Measurements from ENCODE around the gene PAK6.

PAK6 gene

DNA sequence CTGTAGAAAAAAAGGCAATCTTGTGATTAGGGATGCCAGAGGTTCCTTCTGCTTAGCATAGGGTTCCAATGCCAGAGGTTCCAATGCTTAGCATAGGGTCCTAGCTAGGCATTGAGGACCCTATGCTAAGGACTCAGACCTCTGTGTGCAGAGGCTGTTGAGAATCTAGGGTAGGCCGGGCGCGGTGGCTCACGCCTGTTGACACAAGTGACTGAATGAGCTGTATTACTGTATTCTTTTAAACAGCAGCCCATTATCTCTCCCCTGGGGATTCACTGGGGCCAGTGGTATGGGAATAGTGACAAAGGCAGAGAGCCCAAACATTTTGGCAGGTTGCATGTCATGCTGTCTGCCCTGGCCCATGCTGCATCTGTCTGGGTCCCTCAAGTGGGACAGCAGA, 16.2 kb downstream of the PAK6 start:
- Histone ChIP-seq H3K4me1 (ENCODE audit: control insufficient read depth in 1 of 2, insufficient read depth in 2 of 2, low read length in 2 of 2) (peaks cover 8 to 9% of the 10 kb centered on the region in 2 donors), H3K4me3 (ENCODE audit: low read depth in 1 of 2, low read length in 2 of 2) (no peak overlapping the region), H3K9ac (ENCODE audit: low read depth in 1 of 2, low read length in 2 of 2) (no peak overlapping the region), H3K27me3 (ENCODE audit: control insufficient read depth in 1 of 2, insufficient read depth in 2 of 2, low read length in 2 of 2) (peaks cover 3 to 6% of the 10 kb centered on the region in 2 donors), H3K9me3 (ENCODE audit: control insufficient read depth in 1 of 2, low read length in 2 of 2) (no peaks in the 10 kb centered on the region), H3K27ac (ENCODE audit: low read depth, low read length) (no peak overlapping the region), H3K36me3 (ENCODE audit: control insufficient read depth in 1 of 2, insufficient read depth in 2 of 2, low read length in 2 of 2) (no peaks in the 10 kb centered on the region)

GRCh38 chr15:40256638-40257235, 17.9 kb downstream of the PAK6 start:
- H3K9me3 ChIP-seq (ENCODE audit: control insufficient read depth in 1 of 2, low read length in 2 of 2): no peaks in the 10 kb centered on the region
- peaks cover 8 to 9% of the 10 kb centered on the region in 2 donors for H3K4me1 ChIP-seq (ENCODE audit: control insufficient read depth in 1 of 2, insufficient read depth in 2 of 2, low read length in 2 of 2)
- H3K27ac ChIP-seq (ENCODE audit: low read depth, low read length): no peak overlapping the region
- H3K4me3 ChIP-seq (ENCODE audit: low read depth in 1 of 2, low read length in 2 of 2): no peak overlapping the region
- H3K9ac ChIP-seq (ENCODE audit: low read depth in 1 of 2, low read length in 2 of 2): no peak overlapping the region
- H3K36me3 ChIP-seq (ENCODE audit: control insufficient read depth in 1 of 2, insufficient read depth in 2 of 2, low read length in 2 of 2): no peaks in the 10 kb centered on the region
- H3K27me3 ChIP-seq (ENCODE audit: control insufficient read depth in 1 of 2, insufficient read depth in 2 of 2, low read length in 2 of 2): peaks cover 3 to 6% of the 10 kb centered on the region in 2 donors

- no peak overlapping the region for H3K4me3 ChIP-seq (ENCODE audit: low read depth in 1 of 2, low read length in 2 of 2)
- H3K36me3 ChIP-seq (ENCODE audit: control insufficient read depth in 1 of 2, insufficient read depth in 2 of 2, low read length in 2 of 2): no peaks in the 10 kb centered on the region
- H3K4me1 ChIP-seq (ENCODE audit: control insufficient read depth in 1 of 2, insufficient read depth in 2 of 2, low read length in 2 of 2): peaks cover 8 to 9% of the 10 kb centered on the region in 2 donors
- no peak overlapping the region for H3K27ac ChIP-seq (ENCODE audit: low read depth, low read length)
- H3K9ac ChIP-seq (ENCODE audit: low read depth in 1 of 2, low read length in 2 of 2): no peak overlapping the region
- no peaks in the 10 kb centered on the region for H3K9me3 ChIP-seq (ENCODE audit: control insufficient read depth in 1 of 2, low read length in 2 of 2)
- H3K27me3 ChIP-seq (ENCODE audit: control insufficient read depth in 1 of 2, insufficient read depth in 2 of 2, low read length in 2 of 2): peaks cover 3 to 6% of the 10 kb centered on the region in 2 donors
Observed at GRCh38 chr15:40257656-40258450, 19.0 kb downstream of the PAK6 start.

GRCh38 chr15:40258544-40258943, 19.7 kb downstream of the PAK6 start:
- peaks cover 1 to 3% of the 10 kb centered on the region in 2 donors for H3K4me1 ChIP-seq (ENCODE audit: control insufficient read depth in 1 of 2, insufficient read depth in 2 of 2, low read length in 2 of 2)
- no peak overlapping the region for H3K9ac ChIP-seq (ENCODE audit: low read depth in 1 of 2, low read length in 2 of 2)
- no peaks in the 10 kb centered on the region for H3K9me3 ChIP-seq (ENCODE audit: control insufficient read depth in 1 of 2, low read length in 2 of 2)
- no peaks in the 10 kb centered on the region for H3K36me3 ChIP-seq (ENCODE audit: control insufficient read depth in 1 of 2, insufficient read depth in 2 of 2, low read length in 2 of 2)
- no peak overlapping the region for H3K4me3 ChIP-seq (ENCODE audit: low read depth in 1 of 2, low read length in 2 of 2)
- H3K27ac ChIP-seq (ENCODE audit: low read depth, low read length): no peak overlapping the region
- H3K27me3 ChIP-seq (ENCODE audit: control insufficient read depth in 1 of 2, insufficient read depth in 2 of 2, low read length in 2 of 2): peaks cover under 1 to 1% of the 10 kb centered on the region in 2 donors

GRCh38 chr15:40259021-40259420, 20.2 kb downstream of the PAK6 start:
- H3K9ac ChIP-seq (ENCODE audit: low read depth in 1 of 2, low read length in 2 of 2): no peak overlapping the region
- H3K36me3 ChIP-seq (ENCODE audit: control insufficient read depth in 1 of 2, insufficient read depth in 2 of 2, low read length in 2 of 2): no peaks in the 10 kb centered on the region
- H3K4me1 ChIP-seq (ENCODE audit: control insufficient read depth in 1 of 2, insufficient read depth in 2 of 2, low read length in 2 of 2): no peaks in the 10 kb centered on the region
- no peak overlapping the region for H3K4me3 ChIP-seq (ENCODE audit: low read depth in 1 of 2, low read length in 2 of 2)
- H3K9me3 ChIP-seq (ENCODE audit: control insufficient read depth in 1 of 2, low read length in 2 of 2): no peaks in the 10 kb centered on the region
- H3K27me3 ChIP-seq (ENCODE audit: control insufficient read depth in 1 of 2, insufficient read depth in 2 of 2, low read length in 2 of 2): no peaks in the 10 kb centered on the region
- no peak overlapping the region for H3K27ac ChIP-seq (ENCODE audit: low read depth, low read length)

DNA sequence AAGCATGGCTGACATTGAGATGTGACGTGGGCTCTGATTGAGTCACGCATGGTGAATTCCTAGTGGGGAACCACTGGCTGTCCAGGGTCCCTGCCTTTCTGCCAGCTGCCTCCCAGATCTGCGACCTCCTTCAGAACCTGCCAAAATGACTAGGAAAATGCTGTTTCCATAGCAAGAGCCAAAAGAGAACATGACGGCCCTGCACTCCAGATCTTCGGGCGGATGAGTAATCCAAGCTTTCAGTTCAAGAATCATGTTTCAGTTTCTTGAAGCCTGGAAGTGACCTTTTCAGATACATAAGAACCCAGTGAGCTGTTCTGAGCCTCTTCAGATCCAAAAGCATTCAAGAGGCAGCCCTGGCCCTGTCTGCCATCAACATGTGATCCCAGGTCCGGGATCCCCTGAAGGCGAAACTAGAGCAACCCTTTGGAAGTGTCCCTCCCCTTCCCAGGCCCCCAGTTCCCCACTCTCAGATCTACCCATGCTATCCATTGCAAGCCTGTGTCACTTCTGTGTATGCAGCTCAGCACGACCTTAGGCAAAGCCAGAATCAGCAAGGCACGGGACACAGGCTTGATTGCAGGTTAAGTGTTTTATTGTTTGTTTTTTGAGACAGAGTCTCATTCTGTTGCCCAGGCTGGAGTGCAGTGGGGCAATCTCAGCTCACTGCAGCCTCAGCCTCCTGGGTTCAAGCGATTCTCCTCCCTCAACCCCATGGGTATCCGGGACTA, 24.3 kb downstream of the PAK6 start:
- no peak overlapping the region for H3K9ac ChIP-seq (ENCODE audit: low read depth in 1 of 2, low read length in 2 of 2)

DNA sequence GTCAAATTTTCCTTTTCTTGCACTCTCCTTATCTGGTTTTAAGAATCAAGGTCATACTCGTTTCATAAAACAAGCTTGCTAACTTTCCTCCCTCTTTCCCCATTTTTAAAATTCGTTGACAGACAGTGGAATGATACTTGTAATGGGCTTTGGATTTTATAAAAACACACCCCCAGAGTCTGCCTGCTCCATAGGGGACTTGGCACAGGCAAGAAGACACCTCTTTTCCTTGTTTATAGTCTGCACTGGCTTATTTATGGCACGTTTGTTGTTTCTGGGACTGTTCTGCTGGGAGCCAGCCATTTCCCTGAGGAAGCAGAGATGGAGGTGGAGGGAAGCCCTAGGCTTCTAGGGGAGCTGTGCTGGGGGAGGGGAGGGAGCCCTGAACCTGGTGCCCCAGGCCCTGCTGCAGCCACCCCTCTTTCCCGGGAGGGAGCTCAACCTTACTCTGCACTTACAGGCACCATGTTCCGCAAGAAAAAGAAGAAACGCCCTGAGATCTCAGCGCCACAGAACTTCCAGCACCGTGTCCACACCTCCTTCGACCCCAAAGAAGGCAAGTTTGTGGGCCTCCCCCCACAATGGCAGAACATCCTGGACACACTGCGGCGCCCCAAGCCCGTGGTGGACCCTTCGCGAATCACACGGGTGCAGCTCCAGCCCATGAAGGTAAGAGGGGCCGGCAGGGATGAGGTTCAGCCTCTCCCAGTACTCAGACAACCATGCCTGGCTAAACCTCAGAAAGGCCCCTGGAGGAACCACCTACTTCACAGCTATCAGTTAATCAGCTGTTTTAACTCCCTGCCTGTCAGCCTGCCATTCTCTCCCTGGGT, 25.7 kb downstream of the PAK6 start:
- H3K36me3 ChIP-seq (ENCODE audit: control insufficient read depth in 1 of 2, insufficient read depth in 2 of 2, low read length in 2 of 2): no peaks in the 10 kb centered on the region
- H3K4me3 ChIP-seq (ENCODE audit: low read depth in 1 of 2, low read length in 2 of 2): no peak overlapping the region
- no peaks in the 10 kb centered on the region for H3K27me3 ChIP-seq (ENCODE audit: control insufficient read depth in 1 of 2, insufficient read depth in 2 of 2, low read length in 2 of 2)
- no peak overlapping the region for H3K27ac ChIP-seq (ENCODE audit: low read depth, low read length)
- no peaks in the 10 kb centered on the region for H3K9me3 ChIP-seq (ENCODE audit: control insufficient read depth in 1 of 2, low read length in 2 of 2)
- no peak overlapping the region for H3K9ac ChIP-seq (ENCODE audit: low read depth in 1 of 2, low read length in 2 of 2)
- no peaks in the 10 kb centered on the region for H3K4me1 ChIP-seq (ENCODE audit: control insufficient read depth in 1 of 2, insufficient read depth in 2 of 2, low read length in 2 of 2)

More for the DNA sequence above, 24.3 kb downstream of the PAK6 start:
- Histone ChIP-seq H3K27me3 (ENCODE audit: control insufficient read depth in 1 of 2, insufficient read depth in 2 of 2, low read length in 2 of 2) (no peaks in the 10 kb centered on the region), H3K4me3 (ENCODE audit: low read depth in 1 of 2, low read length in 2 of 2) (no peak overlapping the region), H3K9me3 (ENCODE audit: control insufficient read depth in 1 of 2, low read length in 2 of 2) (no peaks in the 10 kb centered on the region), H3K27ac (ENCODE audit: low read depth, low read length) (no peak overlapping the region), H3K4me1 (ENCODE audit: control insufficient read depth in 1 of 2, insufficient read depth in 2 of 2, low read length in 2 of 2) (no peaks in the 10 kb centered on the region), H3K36me3 (ENCODE audit: control insufficient read depth in 1 of 2, insufficient read depth in 2 of 2, low read length in 2 of 2) (no peaks in the 10 kb centered on the region)

DNA sequence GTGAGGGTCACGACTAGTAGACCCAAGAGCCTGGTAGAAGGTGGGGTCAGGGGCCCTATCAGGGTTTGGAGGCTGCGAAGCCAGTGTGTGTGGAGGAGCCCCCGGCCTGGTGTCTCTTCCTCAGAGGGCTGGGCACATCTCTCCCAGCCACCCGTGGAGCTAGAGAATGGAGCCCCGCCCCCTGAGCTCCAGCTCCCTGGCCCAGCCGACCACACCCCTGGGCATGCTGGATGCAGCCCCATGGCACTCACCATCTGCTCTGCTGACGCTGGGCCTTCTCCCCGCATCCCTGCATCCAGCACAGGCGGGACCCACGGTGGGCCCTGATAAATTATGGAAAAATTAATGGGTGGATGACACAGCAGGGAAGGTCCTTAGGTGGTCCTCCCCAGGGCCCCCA, 26.5 kb downstream of the PAK6 start:
- no peaks in the 10 kb centered on the region for H3K27me3 ChIP-seq (ENCODE audit: control insufficient read depth in 1 of 2, insufficient read depth in 2 of 2, low read length in 2 of 2)
- no peaks in the 10 kb centered on the region for H3K36me3 ChIP-seq (ENCODE audit: control insufficient read depth in 1 of 2, insufficient read depth in 2 of 2, low read length in 2 of 2)
- H3K27ac ChIP-seq (ENCODE audit: low read depth, low read length): no peak overlapping the region
- H3K9ac ChIP-seq (ENCODE audit: low read depth in 1 of 2, low read length in 2 of 2): no peak overlapping the region
- H3K4me3 ChIP-seq (ENCODE audit: low read depth in 1 of 2, low read length in 2 of 2): no peak overlapping the region
- no peaks in the 10 kb centered on the region for H3K4me1 ChIP-seq (ENCODE audit: control insufficient read depth in 1 of 2, insufficient read depth in 2 of 2, low read length in 2 of 2)
- no peaks in the 10 kb centered on the region for H3K9me3 ChIP-seq (ENCODE audit: control insufficient read depth in 1 of 2, low read length in 2 of 2)

DNA sequence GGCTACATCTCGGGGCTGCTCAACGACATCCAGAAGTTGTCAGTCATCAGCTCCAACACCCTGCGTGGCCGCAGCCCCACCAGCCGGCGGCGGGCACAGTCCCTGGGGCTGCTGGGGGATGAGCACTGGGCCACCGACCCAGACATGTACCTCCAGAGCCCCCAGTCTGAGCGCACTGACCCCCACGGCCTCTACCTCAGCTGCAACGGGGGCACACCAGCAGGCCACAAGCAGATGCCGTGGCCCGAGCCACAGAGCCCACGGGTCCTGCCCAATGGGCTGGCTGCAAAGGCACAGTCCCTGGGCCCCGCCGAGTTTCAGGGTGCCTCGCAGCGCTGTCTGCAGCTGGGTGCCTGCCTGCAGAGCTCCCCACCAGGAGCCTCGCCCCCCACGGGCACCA, 27.0 kb downstream of the PAK6 start:
- Histone ChIP-seq H3K4me1 (ENCODE audit: control insufficient read depth in 1 of 2, insufficient read depth in 2 of 2, low read length in 2 of 2) (no peaks in the 10 kb centered on the region), H3K9me3 (ENCODE audit: control insufficient read depth in 1 of 2, low read length in 2 of 2) (no peaks in the 10 kb centered on the region), H3K4me3 (ENCODE audit: low read depth in 1 of 2, low read length in 2 of 2) (no peak overlapping the region), H3K27ac (ENCODE audit: low read depth, low read length) (no peak overlapping the region), H3K36me3 (ENCODE audit: control insufficient read depth in 1 of 2, insufficient read depth in 2 of 2, low read length in 2 of 2) (no peaks in the 10 kb centered on the region), H3K27me3 (ENCODE audit: control insufficient read depth in 1 of 2, insufficient read depth in 2 of 2, low read length in 2 of 2) (no peaks in the 10 kb centered on the region), H3K9ac (ENCODE audit: low read depth in 1 of 2, low read length in 2 of 2) (no peak overlapping the region)

Data from duodenal mucosa (tissue), 2 donors.